Tibial artery (tissue), 4 donors: ENCODE results near the gene CTAG1A.
"Not testable (repeated sequence)": the region's sequence is repeated elsewhere in the genome, so short reads cannot be mapped to it uniquely, and the experiment has no call there.

Experiments used
- DNase-seq, 2 donors: peaks; one replicate each; pipeline ENCODE4 v3.0.0-alpha.2; 2019
- H3K27ac ChIP-seq, 2 donors: fragments of 200-600 bp; sonication (generic) in 1 of 2; 1 replicate in 1 of 2; 2 replicates in 1 of 2; pipeline ENCODE4 v1.5.1; 2018 to 2019; ENCODE audit warnings: mild to moderate bottlenecking in 1 of 2
- H3K27me3 ChIP-seq, 2 donors: fragments of 200-600 bp; sonication (generic) in 1 of 2; one replicate each; pipeline versions ENCODE4 v1.5.1 to v1.6.0; 2016 to 2019
- H3K36me3 ChIP-seq, 3 donors: fragments of 200-600 bp; sonication (generic) in 2 of 3; one replicate each; pipeline ENCODE4 v1.5.1; 2016 to 2019; ENCODE audit warnings: mild to moderate bottlenecking in 2 of 3
- H3K4me1 ChIP-seq, 4 donors: fragments of 200-600 bp; sonication (generic) in 2 of 4; 1 replicate in 3 of 4; 2 replicates in 1 of 4; pipeline ENCODE4 v1.5.1; 2016 to 2019
- H3K4me3 ChIP-seq, 2 donors: fragments of 200-600 bp; sonication (generic) in 1 of 2; 1 replicate in 1 of 2; 2 replicates in 1 of 2; pipeline ENCODE4 v1.5.1; 2018 to 2019; ENCODE audit warnings: mild to moderate bottlenecking in 2 of 2
- H3K9me3 ChIP-seq, 3 donors: fragments of 200-600 bp; sonication (generic) in 1 of 3; one replicate each; pipeline ENCODE4 v1.5.1; 2016 to 2019
- intact Hi-C: fragments of 100-400 bp; cut with DNase I; formaldehyde crosslinking; loops from one replicate; pipeline ENCODE4 v1.15.0; 2023; ENCODE audit warnings: low total_unique reads

The CTAG1A gene

DNA sequence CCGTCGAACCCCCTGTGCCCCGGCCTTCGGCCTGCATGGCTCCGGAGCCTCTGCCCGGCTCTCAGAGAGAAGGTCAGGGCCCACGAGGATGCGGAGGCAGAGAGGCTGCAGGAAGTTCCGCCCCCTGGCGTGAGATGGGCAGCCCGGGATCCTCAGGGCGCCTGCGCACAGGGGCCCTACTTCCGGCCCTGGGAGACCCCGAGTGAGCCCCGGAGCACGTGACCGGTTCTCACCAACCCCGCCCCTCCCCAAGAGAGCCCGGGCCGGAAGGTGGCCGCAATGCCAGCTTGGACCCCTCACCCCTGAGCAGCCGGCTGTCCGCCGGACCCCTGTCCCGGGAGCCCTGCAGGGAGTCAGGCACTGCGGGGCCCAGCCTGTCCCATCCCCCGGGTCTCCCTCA, 34.2 kb downstream of the CTAG1A start, which contains the start of gene CTAG1B:
CTAG1B (minus strand) TSS at position 101 of the 400 bp plus-strand sequence; CDS start at position 37, 64 bp downstream.
- H3K36me3 ChIP-seq, H3K4me1 ChIP-seq, intact Hi-C loops, H3K27ac ChIP-seq, H3K9me3 ChIP-seq, H3K4me3 ChIP-seq, H3K27me3 ChIP-seq, DNase-seq: not testable (repeated sequence)

- H3K4me3 ChIP-seq, H3K9me3 ChIP-seq, H3K4me1 ChIP-seq, DNase-seq, H3K36me3 ChIP-seq, H3K27me3 ChIP-seq, intact Hi-C loops, H3K27ac ChIP-seq: not testable (repeated sequence)
These were observed 36.0 kb downstream of the CTAG1A start for GRCh38 chrX:154620767-154621414.

DNA sequence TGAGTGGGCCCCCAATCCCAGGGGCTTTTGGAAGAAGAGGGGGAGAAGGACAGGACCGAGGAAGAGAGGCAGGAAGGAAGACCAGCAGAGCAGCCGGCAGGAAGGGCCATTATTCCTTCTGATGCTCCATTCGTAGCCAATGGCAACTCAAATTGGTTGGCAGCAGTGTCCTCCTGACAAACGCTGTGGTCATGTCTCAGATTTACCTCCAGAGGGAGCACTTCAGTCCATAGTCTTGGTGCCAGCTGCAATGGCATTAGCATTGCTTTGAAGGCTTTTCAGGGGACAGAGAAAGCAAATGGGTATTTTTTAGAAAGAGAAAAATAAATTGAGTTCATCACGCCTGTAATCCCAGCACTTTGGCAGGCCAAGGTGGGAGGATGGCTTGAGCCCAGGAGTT, 44.0 kb downstream of the CTAG1A start:
- H3K36me3 ChIP-seq, H3K27me3 ChIP-seq, H3K27ac ChIP-seq, H3K4me1 ChIP-seq, intact Hi-C loops, DNase-seq, H3K4me3 ChIP-seq, H3K9me3 ChIP-seq: not testable (repeated sequence)

GRCh38 chrX:154630949-154631348, 46.0 kb downstream of the CTAG1A start:
- H3K36me3 ChIP-seq, H3K4me1 ChIP-seq, H3K4me3 ChIP-seq, H3K27ac ChIP-seq, H3K9me3 ChIP-seq, H3K27me3 ChIP-seq, DNase-seq, intact Hi-C loops: not testable (repeated sequence)

DNA sequence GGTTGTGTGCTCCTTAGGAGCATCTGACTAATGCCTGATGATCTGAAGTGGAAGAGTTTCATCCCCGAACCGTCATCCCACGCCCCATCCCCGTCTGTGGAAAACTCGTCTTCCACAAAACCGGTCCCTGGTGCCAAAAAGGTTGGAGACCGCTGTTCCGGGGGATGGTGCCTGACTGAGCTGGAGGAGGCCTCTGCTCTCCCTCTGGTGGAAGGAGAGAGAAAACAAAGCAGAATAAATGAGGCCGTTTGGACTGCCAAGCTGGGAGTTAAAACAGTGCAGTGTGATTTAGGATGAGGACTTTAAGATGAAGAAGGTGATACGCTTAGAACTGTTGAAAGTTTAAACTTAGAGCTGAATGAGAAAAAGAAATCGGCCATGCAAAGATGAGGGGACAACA, 48.7 kb downstream of the CTAG1A start:
- H3K27ac ChIP-seq, H3K9me3 ChIP-seq, intact Hi-C loops: not testable (repeated sequence)

More for the DNA sequence above, 48.7 kb downstream of the CTAG1A start:
- H3K4me3 ChIP-seq, DNase-seq, H3K36me3 ChIP-seq, H3K27me3 ChIP-seq, H3K4me1 ChIP-seq: not testable (repeated sequence)
